Inflammatory macrophage treated with lipopolysaccharide for 1 hour (primary cell): ENCODE results near the gene NPEPL1.
"Not testable (repeated sequence)": the region's sequence is repeated elsewhere in the genome, so short reads cannot be mapped to it uniquely, and the experiment has no call there.

Source experiments
- DNase-seq, 2 donors: peaks; one replicate each; pipeline ENCODE4 v3.0.0-alpha.2; 2020 to 2022

The NPEPL1 gene

DNA sequence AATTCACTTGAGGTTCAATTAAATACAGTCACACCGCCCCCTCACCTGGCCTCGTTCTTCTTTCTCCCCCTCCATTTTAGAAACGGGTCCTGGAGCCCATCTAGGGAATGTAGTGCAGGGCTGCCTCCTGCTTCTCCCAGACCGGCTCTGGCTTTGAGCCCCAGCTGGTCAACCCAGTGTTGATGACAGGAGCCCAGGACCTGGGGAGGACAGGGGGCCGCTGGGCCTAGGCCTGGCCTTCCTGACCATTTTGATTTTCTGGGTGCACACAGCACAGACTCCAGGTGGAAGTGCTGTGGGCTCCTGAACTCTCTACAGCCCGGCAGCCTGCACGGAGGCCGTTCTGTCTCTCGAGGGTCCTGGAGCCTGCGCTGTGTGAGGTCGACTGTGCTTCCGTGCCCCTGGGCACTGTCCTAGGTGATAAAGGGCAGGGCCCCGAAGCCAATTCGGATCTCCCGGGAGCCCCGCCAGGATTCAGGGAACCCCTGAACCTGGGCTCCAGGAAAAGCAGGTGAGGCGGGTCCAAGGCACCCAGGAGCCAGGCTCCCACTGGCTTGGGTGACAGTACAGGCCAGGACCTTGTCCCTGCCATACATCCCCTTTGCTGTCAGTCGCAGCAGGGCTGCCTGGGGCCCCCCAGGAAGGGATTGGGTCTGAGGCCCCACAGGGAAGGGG is 23.3 kb downstream of the NPEPL1 start:
- DNase-seq = no peak

DNA sequence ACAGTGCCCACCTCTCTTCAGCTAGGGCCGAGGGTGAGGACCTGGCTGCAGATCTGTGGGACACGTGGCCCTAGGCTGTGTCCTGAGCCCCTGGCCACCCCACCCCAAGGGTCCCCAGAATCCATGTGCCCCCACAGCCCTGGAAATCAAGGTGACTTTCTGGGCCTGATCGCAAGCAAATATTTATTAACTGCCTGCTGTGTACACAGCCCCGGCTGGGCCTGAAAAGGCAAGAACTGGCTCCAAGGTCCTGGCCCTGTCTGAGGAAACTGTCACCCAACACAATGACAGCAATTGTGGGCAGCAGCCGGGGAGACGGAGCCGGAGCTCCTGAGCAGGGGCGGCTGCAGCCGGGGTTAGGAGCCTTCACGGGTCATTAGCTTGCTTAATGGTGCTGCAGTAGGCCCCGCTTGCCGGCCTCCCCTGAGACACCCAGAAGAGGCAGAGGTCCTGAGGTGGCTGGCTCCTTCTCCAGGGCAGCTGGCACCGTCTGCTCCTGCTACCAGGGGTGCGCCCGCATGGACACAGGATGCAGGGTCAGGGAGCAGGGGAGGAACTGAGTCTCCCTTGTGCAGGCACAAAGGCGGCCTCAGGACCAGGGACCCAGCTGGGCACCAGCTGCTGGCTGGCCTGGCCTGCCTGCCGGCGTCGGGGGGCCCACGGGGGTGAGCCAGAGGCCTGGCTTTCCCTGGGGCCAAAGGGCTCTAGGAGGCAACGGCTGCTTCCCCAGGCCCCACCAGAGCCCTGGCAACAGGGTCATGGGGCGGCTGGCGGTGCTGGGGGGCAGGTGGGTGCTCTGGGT is 24.1 kb downstream of the NPEPL1 start:
- no peak for DNase-seq

GRCh38 chr20:58717278-58718091 is 24.9 kb downstream of the NPEPL1 start:
- no peak for DNase-seq

DNA sequence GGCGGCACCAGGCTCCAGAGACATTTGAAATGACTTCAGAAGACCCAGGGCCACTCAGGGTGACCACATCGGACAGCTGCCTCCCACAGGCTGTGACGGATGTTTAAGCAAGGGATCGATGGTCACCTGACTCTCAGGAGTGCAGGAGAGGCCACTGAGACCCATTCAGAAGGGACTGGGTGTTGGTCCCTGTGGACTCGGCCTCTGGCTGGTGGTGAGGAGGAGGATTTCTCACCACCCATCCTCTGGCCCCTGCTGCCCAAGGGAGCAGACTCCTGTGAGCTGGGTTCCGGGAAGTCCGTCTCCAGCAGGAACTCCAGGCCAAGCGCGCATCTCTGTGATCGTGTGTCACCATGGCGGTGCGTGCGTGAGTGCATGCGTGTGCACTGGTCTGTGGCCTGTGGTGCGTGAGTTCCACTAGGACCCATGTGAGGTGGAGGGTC is 25.5 kb downstream of the NPEPL1 start:
- no peak for DNase-seq

GRCh38 chr20:58718729-58719128 is 26.1 kb downstream of the NPEPL1 start:
- DNase-seq = no peak

GRCh38 chr20:58719258-58719657 is 26.7 kb downstream of the NPEPL1 start:
- DNase-seq = no peak

DNA sequence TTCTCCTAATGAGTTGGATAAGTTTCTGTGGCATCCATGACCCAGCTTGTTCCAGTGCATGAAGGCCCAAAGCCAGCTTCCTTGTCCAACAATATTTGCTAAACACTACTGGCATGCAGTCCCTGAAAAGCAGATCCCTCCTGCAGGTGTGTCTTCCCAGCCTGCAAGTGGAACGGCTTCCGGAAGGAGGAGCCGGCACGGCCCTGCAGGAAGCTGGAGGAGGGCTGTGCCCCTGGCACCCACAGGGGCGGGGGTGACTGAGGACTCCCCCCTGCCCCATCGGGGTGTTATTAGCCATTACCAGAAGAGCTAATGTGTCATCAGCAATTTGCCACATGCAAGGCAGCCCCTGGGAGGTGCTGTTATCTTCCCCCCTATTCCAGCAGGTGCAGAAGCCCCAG is 27.4 kb downstream of the NPEPL1 start:
- DNase-seq = no peak

GRCh38 chr20:58720890-58721289 is 28.3 kb downstream of the NPEPL1 start:
- no peak for DNase-seq

- DNase-seq = peak; percentile 0 to 12
Observed at GRCh38 chr20:58721951-58722778, 29.6 kb downstream of the NPEPL1 start.

- no peak for DNase-seq
Observed at GRCh38 chr20:58722877-58723627, 30.5 kb downstream of the NPEPL1 start.

GRCh38 chr20:58723628-58723984 is 31.0 kb downstream of the NPEPL1 start:
- no peak for DNase-seq

DNA sequence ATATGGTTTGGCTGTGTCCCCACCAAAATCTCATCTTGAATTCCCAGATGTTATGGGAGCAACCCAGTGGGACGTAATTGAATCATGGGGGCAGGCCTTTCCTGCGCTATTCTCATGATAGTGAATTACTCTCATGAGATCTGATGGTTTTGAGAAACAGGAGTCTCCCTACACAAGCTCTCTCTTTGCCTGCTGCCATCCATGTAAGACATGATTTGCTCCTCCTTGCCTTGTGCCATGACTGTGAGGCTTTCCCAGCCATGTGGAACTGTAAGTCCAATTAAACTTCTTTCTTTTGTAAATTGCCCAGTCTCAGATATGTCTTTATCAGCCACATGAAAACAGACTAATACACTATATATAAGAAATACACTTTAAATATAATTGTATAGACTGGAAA is 33.6 kb downstream of the NPEPL1 start:
- DNase-seq = not testable (repeated sequence)

GRCh38 chr20:58731192-58731591 is 38.6 kb downstream of the NPEPL1 start:
- DNase-seq = no peak

- DNase-seq = no peak
Observed at GRCh38 chr20:58737198-58737597, 44.6 kb downstream of the NPEPL1 start.

GRCh38 chr20:58740356-58741308 is 48.0 kb downstream of the NPEPL1 start:
- no peak for DNase-seq

DNA sequence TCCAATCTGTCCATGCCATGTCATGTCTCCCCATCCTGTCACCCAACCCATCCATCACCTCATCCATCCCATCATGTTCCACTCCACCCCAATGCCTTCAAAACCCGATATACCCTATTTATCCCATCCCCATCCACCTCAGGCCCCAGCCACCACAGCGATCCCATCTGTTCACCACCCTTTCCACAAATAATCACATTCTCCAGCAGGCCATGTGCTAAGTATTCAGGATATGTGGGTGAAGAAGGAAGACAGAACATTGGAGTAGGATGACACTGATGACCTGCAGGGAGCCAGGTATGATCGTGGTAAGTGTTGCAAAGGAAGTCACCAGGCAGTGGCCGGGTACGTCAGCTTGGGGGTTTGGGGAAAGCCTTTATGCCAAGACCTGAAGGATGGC is 48.8 kb downstream of the NPEPL1 start:
- no peak for DNase-seq

GRCh38 chr20:58742668-58743566 is 50.3 kb downstream of the NPEPL1 start:
- no peak for DNase-seq

- DNase-seq = no peak
Observed at GRCh38 chr20:58743929-58744534, 51.4 kb downstream of the NPEPL1 start.

- DNase-seq = no peak
Observed at GRCh38 chr20:58744836-58745235, 52.2 kb downstream of the NPEPL1 start.
